ENCODE measurements around the gene RAET1G.
A peak's percentile ranks its signal among the peaks of the same experiment; 100 is the strongest.
"Not testable (repeated sequence)": the region's sequence is repeated elsewhere in the genome, so short reads cannot be mapped to it uniquely, and the experiment has no call there.

RAET1G gene

DNA sequence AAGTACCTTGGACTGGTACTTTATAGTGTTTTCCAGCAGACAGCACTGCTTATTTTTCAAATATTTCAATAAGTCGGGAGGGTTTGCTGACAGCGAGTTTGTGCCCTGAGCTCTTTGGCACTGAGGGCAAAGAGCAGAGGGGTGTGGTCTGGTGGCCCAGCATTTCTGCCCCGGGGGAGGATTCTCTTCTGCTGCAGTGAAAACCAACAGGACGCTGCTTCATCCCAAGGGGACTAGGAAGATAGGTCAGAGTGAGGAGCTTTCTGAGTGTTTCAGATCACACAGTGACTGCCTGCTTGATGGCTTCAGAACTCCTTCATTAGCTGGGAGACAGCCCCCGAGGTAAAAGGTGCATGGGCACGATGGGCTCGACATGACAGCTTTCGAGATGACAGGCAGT lies 27.5 kb upstream of the RAET1G start:
- ChIA-PET POLR2A (no interaction called here), CTCF (interaction anchor here (0.8 kb wide), 1 partner anchor 68 kb away, joined by 3 read pairs; no protein-coding TSS in a partner anchor)
- H3K4me3 ChIP-seq (ENCODE audit: low read depth, low read length): no peak overlapping the region
- DNase-seq (ENCODE audit: low read depth, low spot score): no peak
- TF ChIP-seq CTCF (IDR thresholded peaks at IDR 0.05; ENCODE audit: insufficient read depth, low read length, missing control alignments): no peak

- POLR2A ChIA-PET: no interaction called here
Measured at GRCh38 chr6:149948616-149949015, 25.7 kb upstream of the RAET1G start.

DNA sequence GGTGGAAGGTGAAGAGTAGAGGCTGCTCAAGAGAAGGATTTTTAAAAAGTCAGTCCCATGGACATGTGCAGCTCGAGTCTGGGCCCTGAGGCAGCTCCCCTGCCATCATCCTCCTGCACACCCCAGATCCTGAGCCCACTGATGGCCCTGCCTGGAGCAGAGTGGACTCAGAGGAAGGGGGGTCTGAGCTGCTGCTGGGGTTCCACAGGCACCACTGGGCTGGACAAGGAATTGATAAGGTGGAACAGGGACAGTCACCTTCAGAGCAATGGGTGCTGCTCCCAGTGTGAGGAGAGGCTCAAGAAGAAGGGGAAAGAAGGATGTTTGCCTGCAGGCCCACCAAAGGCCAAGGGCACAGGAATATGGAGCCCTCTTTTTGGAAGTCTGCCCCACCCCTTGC lies 25.1 kb upstream of the RAET1G start:
- TF ChIP-seq CTCF (IDR thresholded peaks at IDR 0.05; ENCODE audit: insufficient read depth, low read length, missing control alignments): no peak
- DNase-seq (ENCODE audit: low read depth, low spot score): no peak
- ChIA-PET POLR2A (no interaction called here), CTCF (interaction anchor here (1.3 kb wide), 1 partner anchor 869 kb away, joined by 5 read pairs; no protein-coding TSS in a partner anchor)
- H3K4me3 ChIP-seq (ENCODE audit: low read depth, low read length): no peak overlapping the region

More at GRCh38 chr6:149948616-149949015, 25.7 kb upstream of the RAET1G start:
- TF ChIP-seq CTCF (IDR thresholded peaks at IDR 0.05; ENCODE audit: insufficient read depth, low read length, missing control alignments): no peak
- CTCF ChIA-PET: interaction anchor here (1.3 kb wide), 1 partner anchor 869 kb away, joined by 5 read pairs; no protein-coding TSS in a partner anchor
- DNase-seq (ENCODE audit: low read depth, low spot score): no peak
- H3K4me3 ChIP-seq (ENCODE audit: low read depth, low read length): no peak overlapping the region

DNA sequence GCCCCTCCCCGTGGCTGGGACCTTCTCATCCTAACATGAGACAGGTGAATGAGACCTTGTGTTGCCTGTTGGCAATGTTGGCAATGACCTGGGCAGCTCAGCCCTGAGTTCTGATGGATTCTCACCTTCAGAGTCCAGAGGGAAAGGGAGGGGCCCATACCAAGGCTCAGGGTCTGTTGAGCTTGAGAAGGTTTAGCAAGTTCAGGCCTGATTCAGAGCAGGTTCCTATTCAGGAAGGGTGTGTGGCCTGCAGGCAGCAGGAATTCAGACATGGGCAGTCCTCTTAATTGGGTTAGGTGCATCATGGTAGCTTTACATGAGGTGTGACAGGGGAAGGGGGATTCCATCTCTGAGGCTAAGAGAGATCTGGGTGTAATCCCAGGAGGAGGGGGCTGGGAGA lies 24.6 kb upstream of the RAET1G start:
- CTCF ChIA-PET; POLR2A ChIA-PET; H3K4me3 ChIP-seq (ENCODE audit: low read depth, low read length); DNase-seq (ENCODE audit: low read depth, low spot score): not testable (repeated sequence)

DNA sequence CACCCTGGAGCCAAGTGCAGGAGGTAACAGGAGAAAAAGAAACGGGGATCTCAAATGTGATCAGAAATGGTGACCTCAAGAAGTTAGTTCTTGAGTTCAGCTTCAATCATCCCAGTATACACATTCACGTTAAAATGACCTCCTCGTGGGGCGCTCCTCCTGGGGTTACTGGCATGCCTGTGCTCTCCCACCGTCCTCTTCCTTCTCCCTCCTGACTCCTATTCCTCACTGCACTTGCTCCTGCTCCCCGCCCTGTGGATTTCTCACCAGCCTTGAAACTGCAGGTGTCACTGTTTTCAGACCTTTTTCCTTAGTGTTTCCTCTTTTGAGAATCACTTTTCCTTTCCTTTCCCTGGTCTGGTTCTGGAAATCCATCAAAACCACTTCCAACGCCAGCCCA lies 23.7 kb upstream of the RAET1G start:
- DNase-seq (ENCODE audit: low read depth, low spot score); CTCF ChIA-PET; H3K4me3 ChIP-seq (ENCODE audit: low read depth, low read length); POLR2A ChIA-PET: not testable (repeated sequence)

GRCh38 chr6:149945276-149945675 lies 22.4 kb upstream of the RAET1G start:
- DNase-seq (ENCODE audit: low read depth, low spot score); CTCF ChIA-PET; POLR2A ChIA-PET; H3K4me3 ChIP-seq (ENCODE audit: low read depth, low read length): not testable (repeated sequence)

GRCh38 chr6:149943321-149943720 lies 20.4 kb upstream of the RAET1G start:
- H3K4me3 ChIP-seq (ENCODE audit: low read depth, low read length); DNase-seq (ENCODE audit: low read depth, low spot score); CTCF ChIA-PET; POLR2A ChIA-PET: not testable (repeated sequence)

DNA sequence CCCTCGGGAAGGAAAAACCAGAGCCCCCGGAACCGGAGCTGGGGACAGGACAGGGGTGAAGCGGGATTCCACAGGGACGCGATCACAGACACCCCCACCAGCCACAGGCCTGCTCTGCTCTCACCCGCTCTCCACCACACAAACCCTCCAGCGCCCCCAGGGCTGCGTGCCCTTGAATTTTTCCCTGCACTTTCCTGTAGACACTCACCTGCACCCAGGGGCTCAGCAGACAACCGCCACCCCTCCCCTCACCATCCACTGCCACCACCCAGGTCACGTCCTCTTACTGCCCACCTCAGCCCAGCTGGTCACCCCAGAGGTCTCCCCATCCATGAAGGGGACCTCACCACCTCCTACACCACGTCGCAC lies 19.5 kb upstream of the RAET1G start:
- no peak for DNase-seq (ENCODE audit: low read depth, low spot score)
- TF ChIP-seq CTCF (IDR thresholded peaks at IDR 0.05; ENCODE audit: insufficient read depth, low read length, missing control alignments): peak; percentile 2
- peak overlapping the region; percentile 77 for H3K4me3 ChIP-seq (ENCODE audit: low read depth, low read length)
- ChIA-PET CTCF (no interaction called here), POLR2A (no interaction called here)

All from AG04449 (cell line).